WI38 (cell line): ENCODE data around the gene PLGLB2.
"Not testable (repeated sequence)": the region's sequence is repeated elsewhere in the genome, so short reads cannot be mapped to it uniquely, and the experiment has no call there.

Source experiments
- H3K4me3 ChIP-seq: 2 replicates; pipeline ENCODE4 v1.5.1; 2011; ENCODE audit warnings: low read depth, mild to moderate bottlenecking, control low read depth, low read length

Gene PLGLB2

DNA sequence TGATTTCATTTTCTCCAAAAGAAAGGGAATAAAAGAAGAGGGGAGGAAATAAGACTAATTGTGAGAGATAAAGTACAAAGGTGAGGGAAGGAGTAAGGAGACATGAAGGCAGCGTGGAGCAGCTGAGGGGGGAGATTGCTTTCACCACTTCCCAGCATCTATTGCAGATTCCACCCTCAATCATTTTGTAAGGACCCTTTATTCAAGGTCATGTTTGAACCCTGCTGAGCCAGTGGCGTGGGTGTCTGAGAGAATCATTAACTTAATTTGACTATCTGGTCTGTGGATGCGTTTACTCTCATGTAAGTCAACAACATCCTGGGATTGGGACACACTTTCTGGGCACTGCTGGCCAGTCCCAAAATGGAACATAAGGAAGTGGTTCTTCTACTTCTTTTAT, at the start of gene PLGLB2:
PLGLB2 (plus strand) TSS at position 297 of the 400 bp plus-strand sequence; CDS start at position 364, 67 bp downstream.
- not testable (repeated sequence) for H3K4me3 ChIP-seq

- H3K4me3 ChIP-seq = not testable (repeated sequence)
Measured at GRCh38 chr2:87704572-87705323, 43.1 kb upstream of the PLGLB2 start.

GRCh38 chr2:87708368-87708767, 39.5 kb upstream of the PLGLB2 start:
- not testable (repeated sequence) for H3K4me3 ChIP-seq

GRCh38 chr2:87727940-87728599, 19.8 kb upstream of the PLGLB2 start:
- H3K4me3 ChIP-seq = not testable (repeated sequence)

- H3K4me3 ChIP-seq = not testable (repeated sequence)
Measured at GRCh38 chr2:87740928-87741327, 7.0 kb upstream of the PLGLB2 start.

DNA sequence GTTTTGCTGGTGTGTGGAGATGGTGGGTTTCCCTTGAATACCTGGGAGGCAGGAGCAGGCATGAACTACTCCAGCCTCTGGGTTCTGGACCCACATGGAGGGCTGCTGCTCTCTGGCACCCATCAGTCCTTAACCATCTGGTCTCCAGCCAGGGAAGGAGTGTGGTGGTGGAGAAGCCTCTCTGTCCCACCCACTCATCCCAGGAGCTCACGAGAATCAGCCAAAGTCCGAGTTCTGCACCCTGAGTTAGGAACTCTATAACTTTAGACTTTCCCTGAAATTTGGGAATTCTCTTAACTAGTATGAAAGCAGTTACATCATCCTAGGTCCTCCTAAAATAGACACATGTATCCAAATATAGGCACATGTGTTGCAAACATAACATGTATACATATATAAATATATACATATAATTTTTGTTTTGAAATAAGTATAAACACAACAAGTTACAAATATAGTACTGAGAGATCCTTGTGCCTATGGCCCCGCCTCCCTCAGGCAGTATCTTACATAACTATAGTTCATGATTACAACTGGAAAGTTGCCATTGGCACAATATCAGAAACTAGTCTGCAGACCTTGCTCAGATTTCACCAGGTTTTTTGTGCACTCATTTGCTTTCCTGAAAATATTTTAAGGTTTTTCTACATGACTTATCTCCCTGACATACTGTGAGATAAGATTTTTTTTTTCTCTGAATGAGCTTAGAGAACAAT, 5.3 kb upstream of the PLGLB2 start:
- H3K4me3 ChIP-seq = not testable (repeated sequence)

DNA sequence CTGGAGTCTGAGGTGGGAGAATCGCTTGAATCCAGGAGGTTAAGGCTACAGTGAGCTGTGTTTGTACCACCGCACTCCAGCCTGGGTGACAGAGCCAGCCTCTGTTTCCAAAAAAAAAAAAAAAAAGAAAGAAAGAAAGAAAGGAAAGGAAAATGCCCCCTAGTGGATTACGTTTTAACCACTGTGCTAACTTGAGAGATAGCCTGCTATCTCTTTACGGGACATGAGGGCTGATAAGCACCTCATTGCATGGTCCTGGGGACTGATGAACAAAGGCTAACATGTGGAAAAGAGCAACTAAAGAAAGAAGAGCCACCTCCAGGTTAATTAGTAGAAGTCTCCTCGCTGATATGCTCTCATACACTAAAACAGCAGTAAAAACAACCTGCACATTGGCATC, 4.2 kb upstream of the PLGLB2 start:
- not testable (repeated sequence) for H3K4me3 ChIP-seq

- not testable (repeated sequence) for H3K4me3 ChIP-seq
Measured at GRCh38 chr2:87745353-87745951, 2.4 kb upstream of the PLGLB2 start.

DNA sequence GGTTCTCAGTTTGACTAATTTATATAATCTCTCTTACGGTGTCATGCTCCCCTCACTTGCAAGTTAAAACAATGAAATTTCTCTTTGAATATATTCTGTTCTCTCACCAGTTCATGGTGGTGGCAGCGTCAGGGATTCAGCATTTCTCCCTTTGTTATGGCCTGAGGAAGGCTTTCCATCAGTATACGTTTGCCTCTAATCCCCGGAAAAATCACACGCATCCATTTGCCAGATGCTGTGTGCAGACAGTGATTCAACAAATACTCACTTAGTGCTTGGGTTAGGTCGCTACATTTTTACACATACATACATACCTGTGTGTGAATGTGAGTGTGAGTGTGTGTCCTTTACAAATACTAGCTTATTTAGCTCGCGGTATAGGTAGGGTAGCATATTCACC, 637 bp downstream of the PLGLB2 start:
- not testable (repeated sequence) for H3K4me3 ChIP-seq

DNA sequence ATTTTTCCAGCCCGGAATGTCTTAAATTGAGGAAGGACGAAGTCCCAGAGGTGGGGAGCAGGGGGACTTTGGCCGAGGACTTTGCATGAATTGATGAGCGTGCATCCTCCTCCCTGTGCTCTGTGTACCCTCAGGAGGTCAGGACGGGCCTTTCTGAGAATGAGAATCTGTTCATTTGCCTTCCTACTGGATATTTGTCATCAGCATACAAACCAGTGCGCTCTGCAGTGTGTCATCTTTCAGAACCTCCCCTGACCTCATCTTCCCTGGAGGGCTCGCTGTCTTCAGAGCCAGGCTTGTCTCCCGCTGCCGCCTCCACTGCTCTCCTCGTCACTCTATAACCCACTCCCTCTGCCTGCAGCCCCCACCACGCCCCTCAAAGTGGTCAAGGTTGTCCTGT, 2.7 kb downstream of the PLGLB2 start:
- H3K4me3 ChIP-seq = not testable (repeated sequence)

GRCh38 chr2:87754759-87755158, 6.9 kb downstream of the PLGLB2 start:
- not testable (repeated sequence) for H3K4me3 ChIP-seq
